GM10248 (cell line): ENCODE results near the gene MGME1.

ENCODE experiments used
- CTCF ChIA-PET: fragments of 300-600 bp; sonication (Branson Sonifier 250); formaldehyde crosslinking; extraction: SDS; loops from one replicate; lab custom pipeline; 2021; ENCODE audit warnings: antibody characterized with exemption; lab: Yijun Ruan, JAX
- POLR2A ChIA-PET: fragments of 350-650 bp; sonication (Branson Sonifier 250); formaldehyde crosslinking; extraction: SDS; loops from one replicate; lab custom pipeline; 2020; ENCODE audit warnings: antibody characterized with exemption; lab: Yijun Ruan, JAX
- DNase-seq: peaks from one replicate; pipeline ENCODE4 v3.0.0; 2012; ENCODE audit errors: extremely low spot score
- CTCF ChIP-seq: IDR thresholded peaks from 2 replicates; pipeline ENCODE4 v1.5.1; 2012; ENCODE audit warnings: mild to moderate bottlenecking, low read depth; ENCODE audit errors: extremely low read depth, missing control alignments, control extremely low read depth

Gene MGME1

GRCh38 chr20:18007534-18008292, 38.9 kb downstream of the MGME1 start:
- no peak for DNase-seq
- TF ChIP-seq CTCF: no peak
- CTCF ChIA-PET: interaction anchor here (1.0 to 3.5 kb wide), 2 partner anchors 10 to 12 kb away, joined by 6 to 19 read pairs; no protein-coding TSS in a partner anchor
- POLR2A ChIA-PET: no interaction called here

GRCh38 chr20:18009116-18009515, 40.3 kb downstream of the MGME1 start:
- TF ChIP-seq CTCF: no peak
- ChIA-PET POLR2A (no interaction called here), CTCF (no interaction called here)
- no peak for DNase-seq

GRCh38 chr20:18011482-18011881, 42.7 kb downstream of the MGME1 start:
- DNase-seq: no peak
- POLR2A ChIA-PET: no interaction called here
- TF ChIP-seq CTCF: no peak
- CTCF ChIA-PET: no interaction called here

GRCh38 chr20:18011951-18012645, 43.3 kb downstream of the MGME1 start:
- ChIA-PET POLR2A (no interaction called here), CTCF (no interaction called here)
- no peak for DNase-seq
- TF ChIP-seq CTCF: no peak

GRCh38 chr20:18012901-18013300, 44.1 kb downstream of the MGME1 start:
- CTCF ChIA-PET: interaction anchor here (0.8 kb wide), 1 partner anchor 9 kb away, joined by 3 read pairs; no protein-coding TSS in a partner anchor
- no peak for DNase-seq
- no peak for TF ChIP-seq CTCF
- POLR2A ChIA-PET: no interaction called here

GRCh38 chr20:18014411-18014810, 45.6 kb downstream of the MGME1 start:
- CTCF ChIA-PET: interaction anchor here (1.2 to 1.8 kb wide), 2 partner anchors 16 to 21 kb away, joined by 4 to 5 read pairs; no protein-coding TSS in a partner anchor
- TF ChIP-seq CTCF: no peak
- POLR2A ChIA-PET: no interaction called here
- no peak for DNase-seq
